GM18520 (cell line): ENCODE measurements around the gene PRKACB.
"Not testable (repeated sequence)": the region's sequence is repeated elsewhere in the genome, so short reads cannot be mapped to it uniquely, and the experiment has no call there.

Experiments
- ATAC-seq: cut with Tn5 transposase; IDR thresholded peaks from one replicate; pipeline ENCODE4 v1.9.1; 2021; ENCODE audit not compliant: unreplicated experiment

The PRKACB gene

GRCh38 chr1:84214115-84214956, 70.3 kb downstream of the PRKACB start:
- ATAC-seq, result no peak

- ATAC-seq, result no peak
Measured at GRCh38 chr1:84217239-84217638, 73.2 kb downstream of the PRKACB start.

GRCh38 chr1:84223751-84224432, 79.8 kb downstream of the PRKACB start:
- no peak for ATAC-seq

- no peak for ATAC-seq
Measured at GRCh38 chr1:84224905-84225304, 80.8 kb downstream of the PRKACB start.

GRCh38 chr1:84225646-84226045, 81.6 kb downstream of the PRKACB start:
- no peak for ATAC-seq

GRCh38 chr1:84232676-84233075, 88.6 kb downstream of the PRKACB start:
- not testable (repeated sequence) for ATAC-seq

- no peak for ATAC-seq
Measured at GRCh38 chr1:84236256-84236655, 92.2 kb downstream of the PRKACB start.

- no peak for ATAC-seq
Measured at GRCh38 chr1:84242641-84243040, 98.6 kb downstream of the PRKACB start.

GRCh38 chr1:84245563-84245962, 101.5 kb downstream of the PRKACB start:
- no peak for ATAC-seq

- no peak for ATAC-seq
Measured at GRCh38 chr1:84246213-84246612, 102.1 kb downstream of the PRKACB start.

GRCh38 chr1:84247425-84248220, 103.6 kb downstream of the PRKACB start:
- ATAC-seq, result no peak

GRCh38 chr1:84250668-84251067, 106.6 kb downstream of the PRKACB start:
- ATAC-seq, result no peak

GRCh38 chr1:84253036-84253435, 109.0 kb downstream of the PRKACB start:
- ATAC-seq, result no peak

- no peak for ATAC-seq
Measured at GRCh38 chr1:84253891-84254290, 109.8 kb downstream of the PRKACB start.

GRCh38 chr1:84254703-84255238, 110.7 kb downstream of the PRKACB start:
- no peak for ATAC-seq

GRCh38 chr1:84255582-84255981, 111.5 kb downstream of the PRKACB start:
- no peak for ATAC-seq

- no peak for ATAC-seq
Measured at GRCh38 chr1:84257617-84258016, 113.5 kb downstream of the PRKACB start.

- ATAC-seq, result no peak
Measured at GRCh38 chr1:84259376-84259775, 115.3 kb downstream of the PRKACB start.

GRCh38 chr1:84259989-84260388, 115.9 kb downstream of the PRKACB start:
- ATAC-seq, result no peak

- ATAC-seq, result no peak
Measured at GRCh38 chr1:84260852-84261518, 116.9 kb downstream of the PRKACB start.

GRCh38 chr1:84264961-84265360, 120.9 kb downstream of the PRKACB start:
- ATAC-seq, result no peak
